ENCODE results near the gene MLC1.
"Not testable (repeated sequence)": the region's sequence is repeated elsewhere in the genome, so short reads cannot be mapped to it uniquely, and the experiment has no call there.

MLC1 gene

GRCh38 chr22:50101870-50102565, 16.8 kb upstream of the MLC1 start:
- DNase-seq = no peak

GRCh38 chr22:50098052-50098451, 12.8 kb upstream of the MLC1 start:
- DNase-seq = no peak

DNA sequence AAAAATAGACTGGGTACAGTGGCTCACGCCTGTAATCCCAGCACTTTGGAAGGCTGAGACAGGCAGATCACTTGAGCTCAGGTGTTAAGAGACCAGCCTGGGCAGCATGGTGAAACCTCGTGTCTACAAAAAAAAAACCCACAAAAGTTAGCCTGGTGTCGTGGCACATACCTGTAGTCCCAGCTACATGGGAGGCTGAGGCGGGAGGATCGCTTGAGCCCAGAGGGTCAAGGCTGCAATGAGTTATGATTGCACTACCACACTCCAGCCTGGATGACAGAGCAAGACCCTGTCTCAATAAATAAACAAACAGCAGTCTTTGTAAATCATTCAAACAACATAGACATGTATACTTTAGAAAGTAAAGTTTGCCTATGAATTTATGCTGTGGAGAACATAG, 7.1 kb upstream of the MLC1 start:
- no peak for DNase-seq

DNA sequence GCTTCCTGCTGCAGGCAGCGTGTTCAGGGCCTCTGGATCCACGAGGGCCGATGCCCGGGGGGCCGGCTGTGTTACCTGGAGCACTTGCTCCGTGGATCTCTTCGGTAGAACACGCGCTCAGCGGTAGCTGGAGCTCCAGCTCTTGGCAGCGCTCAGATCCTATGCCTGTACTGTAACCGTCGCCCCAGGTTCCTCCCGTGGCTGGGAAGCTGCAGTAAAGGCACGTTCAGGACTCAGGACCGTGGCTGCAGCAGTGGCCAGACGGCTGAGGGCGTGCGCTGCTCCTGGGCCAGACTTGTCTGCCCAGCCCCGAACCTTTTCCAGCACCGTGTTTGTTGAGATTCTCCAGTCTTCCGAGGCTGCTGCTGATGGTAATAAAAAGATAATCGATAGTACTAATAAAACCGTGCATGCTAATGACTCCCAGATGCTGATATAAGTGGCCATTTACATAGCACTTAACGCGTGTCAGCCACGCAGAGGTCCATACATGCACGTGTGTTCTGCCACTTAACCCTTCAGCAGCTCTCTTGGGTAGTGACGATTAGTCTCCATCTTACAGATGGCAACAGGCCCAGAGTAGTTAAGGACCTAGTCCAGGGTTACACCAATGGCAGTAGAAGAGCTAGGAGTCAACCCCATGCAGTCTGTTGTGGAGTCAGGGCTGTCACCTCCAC, 6.0 kb upstream of the MLC1 start:
- DNase-seq = no peak

GRCh38 chr22:50090412-50090714, 5.1 kb upstream of the MLC1 start:
- no peak for DNase-seq

GRCh38 chr22:50089682-50090411, 4.6 kb upstream of the MLC1 start, which contains the start of gene MOV10L1:
TSS of gene MOV10L1 (plus strand) at chr22:50090006. CDS start at chr22:50090089, 83 bp downstream.
- DNase-seq = no peak

GRCh38 chr22:50089231-50089630, 4.0 kb upstream of the MLC1 start:
- no peak for DNase-seq

GRCh38 chr22:50088096-50088495, 2.9 kb upstream of the MLC1 start:
- DNase-seq = no peak

- no peak for DNase-seq
These were observed 2.4 kb upstream of the MLC1 start for GRCh38 chr22:50087646-50088045.

DNA sequence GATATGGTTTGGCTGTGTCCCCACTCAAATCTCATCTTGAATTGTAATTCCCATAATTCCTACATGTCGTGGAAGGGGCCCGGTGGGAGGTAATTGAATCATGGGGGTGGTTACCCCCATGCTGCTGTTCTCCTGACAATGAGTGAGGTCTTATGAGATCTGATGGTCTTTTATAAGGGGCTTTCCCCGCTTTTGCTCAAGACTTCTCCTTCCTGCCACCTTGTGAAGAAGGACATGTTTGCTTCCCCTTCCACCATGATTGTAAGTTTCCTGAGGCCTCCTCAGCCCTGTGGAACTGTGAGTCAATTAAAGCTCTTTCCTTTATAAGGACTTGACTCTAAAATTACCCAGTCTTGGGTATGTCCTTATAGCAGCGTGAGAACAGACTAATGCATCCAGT, 1.7 kb upstream of the MLC1 start:
- not testable (repeated sequence) for DNase-seq

GRCh38 chr22:50086526-50086925, 1.3 kb upstream of the MLC1 start:
- no peak for DNase-seq

- DNase-seq = no peak
These were observed 608 bp downstream of the MLC1 start for GRCh38 chr22:50084614-50085021.

DNA sequence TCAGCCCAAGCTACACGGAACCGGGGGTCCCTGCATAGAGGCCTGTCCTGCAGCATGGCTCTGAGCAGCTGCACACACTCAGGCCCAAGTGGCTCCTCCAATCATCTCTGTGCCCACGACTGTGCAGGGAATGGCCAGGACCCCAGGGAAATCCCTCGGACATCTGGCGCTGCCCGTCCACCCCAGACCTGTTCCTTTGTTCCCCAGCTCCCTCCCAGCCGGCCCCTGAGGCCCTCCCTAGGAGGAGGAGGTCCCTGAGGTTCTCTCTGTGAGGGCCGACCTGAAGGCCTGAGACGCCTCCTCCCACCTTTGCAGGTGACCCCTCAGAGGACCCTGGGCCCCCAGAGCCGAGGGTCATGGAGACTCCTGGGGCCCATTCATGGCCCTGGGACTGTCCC, 1.1 kb downstream of the MLC1 start:
- no peak for DNase-seq

DNA sequence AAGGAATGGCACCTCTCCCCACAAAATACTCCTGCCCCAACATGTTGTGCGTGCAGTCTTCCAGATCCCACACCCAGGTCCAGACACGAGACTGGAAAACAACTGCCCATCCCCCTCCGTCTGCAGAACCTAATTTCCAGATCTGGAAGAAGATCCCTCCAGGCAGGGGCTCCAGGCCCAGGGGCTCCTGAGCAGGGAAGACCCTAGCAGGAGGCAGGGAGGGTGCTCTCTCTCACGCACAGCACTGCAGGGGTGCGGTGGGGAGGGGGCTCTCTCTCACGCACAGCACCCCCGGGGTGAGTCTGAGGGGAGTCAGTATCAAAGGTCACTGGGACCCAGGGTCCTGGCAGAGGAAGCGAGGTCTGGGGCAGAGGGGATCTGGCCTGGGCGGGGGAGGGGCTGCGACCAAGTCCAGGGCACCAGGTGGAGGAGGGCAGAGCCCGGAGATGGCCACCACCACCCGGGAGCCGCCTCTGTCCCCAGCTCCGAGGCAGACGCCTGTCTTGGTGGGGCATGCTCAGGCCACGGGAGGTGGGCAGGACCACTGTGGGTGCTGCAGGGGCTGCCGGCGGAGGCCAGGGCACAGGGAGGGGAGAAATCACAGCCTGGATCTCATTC, 1.7 kb downstream of the MLC1 start:
- DNase-seq = no peak

GRCh38 chr22:50082961-50083461, 2.2 kb downstream of the MLC1 start:
- no peak for DNase-seq

DNA sequence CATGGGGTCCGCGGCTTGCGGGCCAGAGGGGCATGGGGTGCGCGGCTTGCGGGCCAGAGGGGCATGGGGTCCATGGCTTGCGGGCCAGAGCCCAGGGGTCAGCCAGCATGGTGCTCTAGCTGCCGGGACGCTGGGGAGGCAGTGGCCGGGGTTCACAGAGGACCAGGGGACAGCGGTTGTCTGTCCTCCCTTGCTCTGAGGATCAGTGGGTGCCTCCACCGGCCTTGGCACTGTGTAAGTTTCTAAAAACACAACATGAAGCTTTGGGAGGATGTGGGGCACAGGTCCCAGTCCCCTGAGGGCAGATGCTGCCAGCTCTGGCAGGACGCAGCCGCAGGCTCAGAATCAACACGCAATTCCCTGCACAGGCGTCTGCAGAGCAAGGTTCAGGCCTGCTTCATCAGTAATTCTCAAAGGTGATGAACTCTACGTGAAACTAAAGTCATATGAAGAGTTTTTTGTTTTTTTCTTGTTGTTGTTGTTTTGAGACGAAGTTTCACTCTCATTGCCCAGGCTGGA, 3.0 kb downstream of the MLC1 start:
- DNase-seq = no peak

DNA sequence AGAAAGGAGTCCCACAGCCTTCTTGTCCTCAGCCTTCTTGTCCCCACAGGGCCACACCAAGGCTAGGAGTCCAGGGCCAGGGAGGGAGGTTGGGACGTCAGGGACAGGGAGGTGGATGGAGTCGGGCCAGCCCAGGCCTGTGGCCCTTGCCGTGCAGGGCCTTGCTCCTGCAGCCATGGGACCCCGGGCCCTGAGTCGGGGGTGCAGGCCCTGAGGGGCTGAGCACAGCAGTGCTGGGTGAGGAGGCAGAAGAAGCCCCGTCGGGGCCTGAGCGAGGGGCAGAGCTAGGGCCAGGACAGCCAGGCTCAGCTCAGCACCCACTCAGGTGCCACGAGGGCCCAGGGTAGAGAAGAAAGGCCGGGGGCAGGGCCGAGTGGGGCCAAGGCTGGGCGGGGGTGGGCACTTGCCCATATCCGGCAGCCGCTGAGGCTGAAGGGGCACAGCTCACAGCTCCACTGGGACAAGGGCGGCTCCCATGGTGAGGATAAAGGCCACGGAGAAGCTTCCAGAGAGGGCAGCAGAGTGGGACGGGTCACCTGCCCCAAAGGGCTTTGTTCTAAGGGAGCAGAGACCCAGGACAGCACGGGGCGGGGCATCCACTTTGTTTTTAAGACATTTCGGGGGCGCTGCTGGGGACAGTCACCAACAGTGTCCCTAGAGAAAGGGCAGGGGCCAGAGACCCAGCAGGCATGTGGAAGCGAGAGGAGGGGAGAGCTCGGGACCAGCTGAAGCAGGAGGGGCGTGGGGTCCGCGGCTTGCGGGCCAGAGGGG, 3.6 kb downstream of the MLC1 start:
- DNase-seq = no peak

DNA sequence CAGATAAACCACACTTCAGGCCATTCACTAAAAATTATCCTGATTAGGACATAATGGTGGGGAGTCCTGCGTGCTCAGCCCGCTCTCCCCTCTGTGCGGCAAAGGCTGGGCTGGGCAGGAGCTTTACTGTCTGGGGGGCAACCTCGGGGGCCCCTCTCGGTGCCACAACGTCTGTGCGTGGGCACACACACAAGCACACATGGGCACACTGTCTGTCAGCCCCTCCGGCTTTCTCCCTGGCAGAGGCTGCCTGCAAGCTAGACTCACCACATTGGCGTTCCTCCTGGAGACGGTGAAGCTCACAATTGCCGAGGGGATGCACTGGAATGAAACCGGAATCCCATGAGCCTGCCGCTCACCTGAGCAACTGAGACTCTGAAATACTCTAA, 5.2 kb downstream of the MLC1 start:
- no peak for DNase-seq

DNA sequence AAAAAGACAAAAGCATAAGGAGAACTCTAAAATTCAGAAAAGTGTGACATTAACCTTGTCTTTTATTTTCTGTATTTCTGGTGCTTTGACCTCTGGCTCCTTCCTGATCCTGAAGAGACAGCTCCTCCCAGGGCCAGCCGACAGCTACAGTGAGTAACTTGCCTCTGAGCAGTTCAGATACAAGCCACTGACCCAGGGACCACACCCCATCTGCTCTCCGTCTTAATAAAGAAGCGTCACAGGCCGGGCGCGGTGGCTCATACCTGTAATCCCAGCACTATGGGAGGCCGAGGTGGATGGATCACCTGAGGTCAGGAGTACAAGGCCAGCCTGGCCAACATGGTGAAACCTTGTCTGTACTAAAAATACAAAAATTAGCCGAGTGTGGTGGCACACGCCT, 6.5 kb downstream of the MLC1 start:
- DNase-seq = no peak

GRCh38 chr22:50078246-50078645, 7.0 kb downstream of the MLC1 start:
- no peak for DNase-seq

- DNase-seq = no peak
These were observed 8.3 kb downstream of the MLC1 start for GRCh38 chr22:50076646-50077535.
